Testis (tissue), 3 donors: ENCODE data around the gene SLC38A3. TPM values are rescaled to one million over a fixed set of nuclear protein-coding genes. Genes with fewer than 3 reads are reported as not detected.

Source experiments
- DNase-seq: peaks from one replicate; pipeline ENCODE4 v3.0.0-alpha.2; 2019
- H3K27ac ChIP-seq, 2 donors: fragments of 200-600 bp; sonication (generic); one replicate each; pipeline ENCODE4 v1.5.1; 2019
- H3K27me3 ChIP-seq: fragments of 200-600 bp; sonication (generic); one replicate; pipeline ENCODE4 v1.5.1; 2019
- H3K36me3 ChIP-seq: fragments of 200-600 bp; sonication (generic); one replicate; pipeline ENCODE4 v1.5.1; 2017; ENCODE audit warnings: low read depth; ENCODE audit errors: missing control alignments
- H3K4me1 ChIP-seq: fragments of 200-600 bp; sonication (generic); one replicate; pipeline ENCODE4 v1.5.1; 2019
- H3K4me3 ChIP-seq, 2 donors: fragments of 200-600 bp; sonication (generic); one replicate each; pipeline ENCODE4 v1.5.1; 2017 to 2019
- H3K9me3 ChIP-seq: fragments of 200-600 bp; sonication (generic); one replicate; pipeline ENCODE4 v1.5.1; 2017
- CTCF ChIP-seq, 3 experiments: fragments of 450-650 bp in 2 of 3; fragments of 200-600 bp in 1 of 3; sonication (generic) in 1 of 3; IDR thresholded peaks; one replicate each; pipeline ENCODE4 v1.5.1; 2016 to 2019; ENCODE audit warnings: antibody characterized with exemption in 3 of 3, mild to moderate bottlenecking in 2 of 3, moderate library complexity in 1 of 3
- POLR2A ChIP-seq: fragments of 450-650 bp; IDR thresholded peaks from one replicate; pipeline ENCODE4 v1.6.1; 2017; ENCODE audit warnings: antibody characterized with exemption, mild to moderate bottlenecking, moderate library complexity
- WGBS, 2 donors: methylation state at CpG; one replicate each; pipeline ENCODE4 v1.1.5; 2018; 5-methylcytosine and 5-hydroxymethylcytosine counted together
- intact Hi-C: fragments of 100-400 bp; cut with DNase I; formaldehyde crosslinking; loops from one replicate; pipeline ENCODE4 v1.15.1; 2023; ENCODE audit warnings: low total_unique reads
- polyA plus RNA-seq: library from polyadenylated mRNA; stranded (reverse); fragments of 350-450 nt; fragmentation: Illumina TruSeq; extraction: RNeasy Lipid Tissue Mini Kit (QIAGEN cat#74804); gene quantifications from one replicate; pipeline ENCODE4 v1.2.3, GENCODE V29; 2014; ENCODE audit warnings: low read depth, low replicate concordance; ENCODE audit not compliant: insufficient read depth
- total RNA-seq, 2 donors: library from RNA; depleted of rRNA; stranded (reverse); fragments of >200 nt; gene quantifications; one replicate each; pipeline ENCODE4 v1.2.3, GENCODE V29; 2016

SLC38A3 gene
- total and polyA plus RNA-seq, 3 donors from 2014 or later: 3.4 to 5.4 (median 4.3) TPM

- TF ChIP-seq CTCF (IDR thresholded peaks at IDR 0.05) (no peak), POLR2A (no peak)
- Histone ChIP-seq H3K36me3 (no peaks in the 10 kb centered on the region), H3K4me3 (no peak overlapping the region), H3K4me1 (peaks cover 9% of the 10 kb centered on the region), H3K9me3 (no peaks in the 10 kb centered on the region), H3K27me3 (peaks cover 3% of the 10 kb centered on the region), H3K27ac (no peak overlapping the region)
- no peak for DNase-seq
- intact Hi-C loops: loop anchor here (5.0 to 10.0 kb wide), 2 partner anchors 32 to 80 kb away; partner anchors contain the start of gene LSMEM2
- WGBS, 2 donors: 50 to 59% methylated on average over 13 to 14 of the region's 14 CpGs
These were observed 10.1 kb upstream of the SLC38A3 start for GRCh38 chr3:50194903-50195500.

- DNase-seq: no peak
- intact Hi-C loops: loop anchor here (10.0 kb wide), 1 partner anchor 79 kb away; the partner anchor contains the start of gene LSMEM2
- Histone ChIP-seq H3K27ac (no peak overlapping the region), H3K36me3 (no peaks in the 10 kb centered on the region), H3K4me3 (no peak overlapping the region), H3K27me3 (peaks cover 3% of the 10 kb centered on the region), H3K4me1 (peaks cover 9% of the 10 kb centered on the region), H3K9me3 (no peaks in the 10 kb centered on the region)
- no peak for TF ChIP-seq CTCF (IDR thresholded peaks at IDR 0.05)
- TF ChIP-seq POLR2A: no peak
- 43 to 90% methylated on average over 2 to 4 of the region's 4 CpGs for WGBS, 2 donors
These were observed 9.4 kb upstream of the SLC38A3 start for GRCh38 chr3:50195501-50196252.

- Histone ChIP-seq H3K9me3 (no peaks in the 10 kb centered on the region), H3K4me3 (no peak overlapping the region), H3K27ac (no peak overlapping the region), H3K4me1 (peaks cover 9% of the 10 kb centered on the region), H3K36me3 (no peaks in the 10 kb centered on the region), H3K27me3 (peaks cover 3% of the 10 kb centered on the region)
- TF ChIP-seq CTCF (IDR thresholded peaks at IDR 0.05): no peak
- TF ChIP-seq POLR2A: no peak
- WGBS, 2 donors: 69 to 77% methylated on average over 2 to 6 of the region's 6 CpGs
- intact Hi-C loops: loop anchor here (10.0 kb wide), 1 partner anchor 78 kb away; the partner anchor contains the start of gene LSMEM2
- no peak for DNase-seq
These were observed 8.7 kb upstream of the SLC38A3 start for GRCh38 chr3:50196253-50196801.

GRCh38 chr3:50201573-50202315 lies 3.3 kb upstream of the SLC38A3 start:
- Histone ChIP-seq H3K27me3 (no peaks in the 10 kb centered on the region), H3K4me3 (no peak overlapping the region), H3K36me3 (no peaks in the 10 kb centered on the region), H3K4me1 (no peaks in the 10 kb centered on the region), H3K9me3 (no peaks in the 10 kb centered on the region), H3K27ac (no peak overlapping the region)
- TF ChIP-seq CTCF (IDR thresholded peaks at IDR 0.05): no peak
- no peak for TF ChIP-seq POLR2A
- no peak for DNase-seq
- intact Hi-C loops: no loop called here
- 90% methylated on average over 10 of the region's 10 CpGs; no CpG with 5 or more reads in 1 of the 2 donors for WGBS, 2 donors
